ENCODE data around the gene RNF151.

GRCh38 chr16:1989209-1990100, 22.8 kb downstream of the RNF151 start, which contains the start of gene SYNGR3:
- TF ChIP-seq CTCF (IDR thresholded peaks at IDR 0.05; ENCODE audit: low read depth, low read length) (no peak), EZH2phosphoT487 (IDR thresholded peaks at IDR 0.05; ENCODE audit: low read depth) (no peak)

Data from OCI-LY3 (cell line).